ENCODE data around the gene RPL11.

GRCh38 chr1:23682946-23683345, 8.7 kb upstream of the RPL11 start:
- TF ChIP-seq TAF1 (conservative IDR thresholded peaks at IDR 0.05) (no peak), CTCF (IDR thresholded peaks at IDR 0.05; ENCODE audit: low read depth, low read length, missing input control) (no peak), RXRA (IDR thresholded peaks at IDR 0.05) (no peak), NR2F2 (IDR thresholded peaks at IDR 0.05) (no peak), GABPA (IDR thresholded peaks at IDR 0.05 in 1 of 2, conservative IDR thresholded peaks at IDR 0.05 in 1 of 2) (no peak), SP1 (IDR thresholded peaks at IDR 0.05) (no peak), EGR1 (IDR thresholded peaks at IDR 0.05; ENCODE audit: low read depth in 2 of 2) (no peak), FOXA1 (IDR thresholded peaks at IDR 0.05) (no peak), MAX (IDR thresholded peaks at IDR 0.05) (no peak), REST (IDR thresholded peaks at IDR 0.05) (no peak), ATF3 (IDR thresholded peaks at IDR 0.05) (no peak)
